Stimulated activated CD4-positive, alpha-beta T cell treated with anti-CD3 and anti-CD28 coated beads, TNF-alpha, amount 100 ng/mL, for 24 hours (primary cell): ENCODE data around the gene WDTC1.

ENCODE experiments used
- DNase-seq, 3 experiments: peaks; one replicate each; pipeline ENCODE4 v3.0.0-alpha.2; 2020; ENCODE audit warnings: low read depth in 3 of 3

WDTC1 gene

GRCh38 chr1:27355683-27356082 lies 121.3 kb downstream of the WDTC1 start:
- DNase-seq: no peak

DNA sequence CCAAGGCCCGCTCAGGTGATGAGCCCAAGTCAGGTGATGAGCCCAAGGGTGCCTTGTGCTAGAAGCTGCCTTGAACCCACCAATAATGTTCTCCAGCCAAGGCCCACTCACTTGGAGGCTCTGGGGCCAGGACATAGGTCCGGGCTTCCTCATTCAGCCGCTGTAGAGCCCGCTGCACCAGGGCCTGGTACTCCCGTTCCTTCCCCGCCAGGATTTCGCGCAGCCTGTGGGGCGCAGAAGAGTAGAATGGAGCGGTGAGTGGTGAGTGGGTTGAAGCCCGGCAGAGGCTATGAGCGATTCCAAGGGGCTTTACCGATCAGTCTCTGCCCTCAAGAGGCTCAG lies 121.8 kb downstream of the WDTC1 start:
- DNase-seq: no peak

- DNase-seq: peak in 1 of 3 experiments; percentile 51
Measured at GRCh38 chr1:27356619-27357280, 122.3 kb downstream of the WDTC1 start.

DNA sequence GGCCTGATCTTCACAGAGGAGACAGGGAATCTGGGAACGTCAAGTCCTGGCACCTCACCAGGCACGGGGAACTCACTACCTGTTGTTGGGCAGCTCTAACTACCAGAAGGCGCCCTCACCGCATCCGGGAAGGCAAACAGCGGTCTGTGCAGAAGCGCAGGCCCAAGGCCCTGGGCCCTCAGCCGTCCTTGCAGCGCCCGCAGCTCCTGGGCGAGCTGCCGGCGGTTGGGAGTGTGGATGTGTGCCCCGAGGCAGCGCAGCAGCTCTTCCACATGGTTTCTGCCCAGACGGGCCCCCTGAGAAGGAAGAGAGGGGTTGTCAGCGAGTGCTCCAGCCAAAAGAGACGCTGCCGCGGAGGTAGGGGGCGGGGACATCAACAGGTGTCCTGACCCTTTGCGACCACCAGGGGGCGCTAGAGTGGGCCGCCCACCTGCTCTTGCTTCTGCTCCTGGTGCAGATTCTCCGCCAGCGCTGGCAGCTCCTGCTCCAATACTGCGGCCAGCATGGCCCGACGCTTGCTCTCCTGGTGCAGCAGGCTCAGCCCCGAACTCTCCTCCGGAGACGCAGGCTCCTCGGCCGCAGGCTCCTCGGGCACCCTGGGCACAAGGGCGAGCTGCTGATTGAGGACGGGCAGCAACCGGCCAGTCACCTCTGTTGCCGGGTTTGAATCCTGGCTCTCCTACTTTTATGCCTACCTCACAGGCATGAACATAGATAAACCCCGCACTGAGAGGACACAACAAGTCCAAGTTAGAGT lies 123.0 kb downstream of the WDTC1 start:
- peak; percentile 62 to 80 (median 69) for DNase-seq
